ENCODE measurements around the gene CAMK1D.

CAMK1D gene

DNA sequence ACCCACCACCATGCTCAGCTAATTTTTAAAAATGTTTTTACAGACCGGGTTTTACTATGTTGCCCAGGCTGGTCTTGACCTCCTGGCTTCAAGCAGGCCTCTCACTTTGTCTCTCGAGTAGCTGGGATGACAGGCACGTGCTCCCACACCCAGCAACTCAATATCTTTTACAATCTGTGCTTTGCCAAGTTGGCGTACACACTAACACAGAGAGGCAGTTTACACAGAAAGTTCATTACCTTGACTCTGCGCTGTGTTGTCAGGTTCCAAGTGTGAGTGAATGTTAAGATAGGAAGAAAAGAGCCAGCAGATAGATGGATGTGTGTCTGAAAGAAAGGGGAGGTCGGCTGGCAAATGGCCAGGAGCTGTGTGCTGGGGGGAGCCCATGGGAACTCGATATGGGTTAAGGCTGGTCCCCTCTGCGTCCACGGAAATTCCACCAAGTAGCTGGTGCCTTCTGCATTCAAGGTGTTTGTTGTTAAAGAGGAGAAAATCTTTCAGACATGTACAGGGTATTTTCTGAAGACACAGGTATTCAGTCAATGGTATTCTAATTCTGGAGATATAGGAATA lies 299.8 kb downstream of the CAMK1D start:
- no peaks in the 10 kb centered on the region for H3K4me1 ChIP-seq (ENCODE audit: control insufficient read depth in 5 of 5, insufficient read depth in 5 of 5, low read length in 5 of 5)
- H3K4me3 ChIP-seq (ENCODE audit: low read depth in 1 of 5, low read length in 5 of 5): no peak overlapping the region
- H3K27ac ChIP-seq (ENCODE audit: low read depth, low read length): no peak overlapping the region
- no peaks in the 10 kb centered on the region for H3K27me3 ChIP-seq (ENCODE audit: control insufficient read depth in 5 of 5, insufficient read depth in 4 of 5, low read length in 5 of 5)
- H3K36me3 ChIP-seq (ENCODE audit: control insufficient read depth in 5 of 5, insufficient read depth in 5 of 5, low read length in 5 of 5): peaks cover 0 to 6% (median 0%) of the 10 kb centered on the region in 5 donors
- H3K9ac ChIP-seq (ENCODE audit: low read length in 5 of 5): no peak overlapping the region
- peaks cover 0 to 5% (median 3%) of the 10 kb centered on the region in 5 donors for H3K9me3 ChIP-seq (ENCODE audit: control insufficient read depth in 5 of 5, low read length in 5 of 5)

DNA sequence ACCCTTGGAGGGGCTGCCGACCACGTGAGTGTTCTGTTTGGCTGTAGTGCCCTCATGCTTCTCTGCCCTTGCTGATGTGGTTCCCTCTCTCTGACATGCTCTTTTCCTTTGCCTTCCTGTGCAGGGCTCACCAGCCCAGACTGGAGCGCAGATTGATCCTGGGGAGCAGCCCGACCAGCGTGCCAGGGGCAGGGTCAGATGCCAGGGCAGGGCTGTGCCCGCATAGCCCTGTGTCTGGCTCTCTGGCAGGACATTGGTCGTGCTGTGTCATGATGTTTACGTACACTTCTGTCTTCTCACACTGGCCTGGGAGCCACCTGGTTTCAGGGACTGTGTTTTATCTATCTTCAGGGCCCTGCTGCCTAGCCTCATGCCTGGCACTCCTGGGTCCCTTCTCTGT lies 300.8 kb downstream of the CAMK1D start:
- Histone ChIP-seq H3K27ac (ENCODE audit: low read depth, low read length) (no peak overlapping the region), H3K4me3 (ENCODE audit: low read depth in 1 of 5, low read length in 5 of 5) (no peak overlapping the region), H3K9me3 (ENCODE audit: control insufficient read depth in 5 of 5, low read length in 5 of 5) (peaks cover 0 to 9% (median 5%) of the 10 kb centered on the region in 5 donors), H3K4me1 (ENCODE audit: control insufficient read depth in 5 of 5, insufficient read depth in 5 of 5, low read length in 5 of 5) (no peaks in the 10 kb centered on the region), H3K9ac (ENCODE audit: low read length in 5 of 5) (no peak overlapping the region), H3K36me3 (ENCODE audit: control insufficient read depth in 5 of 5, insufficient read depth in 5 of 5, low read length in 5 of 5) (peaks cover 0 to 6% (median 0%) of the 10 kb centered on the region in 5 donors), H3K27me3 (ENCODE audit: control insufficient read depth in 5 of 5, insufficient read depth in 4 of 5, low read length in 5 of 5) (no peaks in the 10 kb centered on the region)

DNA sequence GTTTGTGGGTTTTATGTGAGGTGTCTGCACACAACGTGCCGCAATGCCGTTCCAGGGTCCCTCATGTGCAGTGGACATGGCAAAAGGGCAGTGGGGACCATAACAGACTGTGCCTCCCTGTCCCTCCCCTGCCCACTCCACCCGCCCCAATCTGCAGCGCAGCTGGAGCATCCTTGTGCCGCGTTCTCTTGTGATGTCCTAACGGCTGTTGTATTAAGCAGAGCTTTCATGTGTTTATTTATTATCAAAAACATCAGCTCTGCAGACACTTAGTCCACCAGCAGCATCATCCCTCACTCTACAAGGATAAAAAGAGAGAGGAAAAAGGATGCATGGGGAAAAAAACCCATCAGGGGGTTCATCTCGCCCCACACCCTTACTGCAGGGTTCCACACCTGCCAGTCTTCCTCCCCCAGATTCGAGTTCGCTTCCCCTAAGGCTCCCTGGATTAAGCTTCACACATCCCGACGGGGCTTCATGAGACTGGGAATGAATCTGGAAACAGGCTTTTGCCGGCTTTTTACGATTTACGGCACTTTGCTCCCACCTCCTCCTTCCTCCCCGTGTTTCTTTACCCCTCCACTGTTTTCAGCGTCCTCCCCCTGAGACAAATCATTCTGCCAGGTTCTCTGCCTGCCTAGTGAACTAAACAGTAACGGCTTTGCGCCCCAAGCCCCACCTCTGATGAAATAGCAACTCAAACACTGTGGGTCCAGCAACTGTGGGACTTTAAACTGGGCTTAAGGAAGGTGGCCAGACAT lies 301.4 kb downstream of the CAMK1D start:
- H3K4me3 ChIP-seq (ENCODE audit: low read depth in 1 of 5, low read length in 5 of 5): no peak overlapping the region
- H3K9me3 ChIP-seq (ENCODE audit: control insufficient read depth in 5 of 5, low read length in 5 of 5): peaks cover 0 to 9% (median 5%) of the 10 kb centered on the region in 5 donors
- H3K36me3 ChIP-seq (ENCODE audit: control insufficient read depth in 5 of 5, insufficient read depth in 5 of 5, low read length in 5 of 5): peaks cover 0 to 6% (median 0%) of the 10 kb centered on the region in 5 donors
- H3K27me3 ChIP-seq (ENCODE audit: control insufficient read depth in 5 of 5, insufficient read depth in 4 of 5, low read length in 5 of 5): no peaks in the 10 kb centered on the region
- no peak overlapping the region for H3K9ac ChIP-seq (ENCODE audit: low read length in 5 of 5)
- no peaks in the 10 kb centered on the region for H3K4me1 ChIP-seq (ENCODE audit: control insufficient read depth in 5 of 5, insufficient read depth in 5 of 5, low read length in 5 of 5)
- no peak overlapping the region for H3K27ac ChIP-seq (ENCODE audit: low read depth, low read length)

DNA sequence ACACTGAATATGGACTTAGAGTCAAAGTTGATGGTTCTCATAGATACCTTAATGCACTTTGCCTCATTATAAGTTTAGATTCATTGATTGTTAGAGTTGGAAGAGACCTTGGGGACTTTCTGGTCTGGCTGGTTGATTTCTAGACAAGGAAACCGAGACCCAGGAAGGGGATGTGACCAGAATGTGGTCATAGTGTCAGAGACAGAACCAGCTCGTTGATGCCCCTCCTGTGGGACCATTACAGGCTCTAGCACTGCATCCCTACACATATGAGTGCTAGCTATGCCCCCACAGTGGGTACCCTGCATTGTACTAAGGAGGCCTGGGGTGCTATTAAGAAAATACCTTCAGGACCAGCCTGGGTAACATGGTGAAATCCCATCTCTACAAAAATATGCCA lies 306.6 kb downstream of the CAMK1D start:
- H3K36me3 ChIP-seq (ENCODE audit: control insufficient read depth in 5 of 5, insufficient read depth in 5 of 5, low read length in 5 of 5): no peaks in the 10 kb centered on the region
- no peaks in the 10 kb centered on the region for H3K27me3 ChIP-seq (ENCODE audit: control insufficient read depth in 5 of 5, insufficient read depth in 4 of 5, low read length in 5 of 5)
- no peak overlapping the region for H3K27ac ChIP-seq (ENCODE audit: low read depth, low read length)
- H3K4me1 ChIP-seq (ENCODE audit: control insufficient read depth in 5 of 5, insufficient read depth in 5 of 5, low read length in 5 of 5): no peaks in the 10 kb centered on the region
- H3K4me3 ChIP-seq (ENCODE audit: low read depth in 1 of 5, low read length in 5 of 5): no peak overlapping the region
- H3K9me3 ChIP-seq (ENCODE audit: control insufficient read depth in 5 of 5, low read length in 5 of 5): peaks cover 0 to 9% (median 5%) of the 10 kb centered on the region in 5 donors
- H3K9ac ChIP-seq (ENCODE audit: low read length in 5 of 5): no peak overlapping the region

DNA sequence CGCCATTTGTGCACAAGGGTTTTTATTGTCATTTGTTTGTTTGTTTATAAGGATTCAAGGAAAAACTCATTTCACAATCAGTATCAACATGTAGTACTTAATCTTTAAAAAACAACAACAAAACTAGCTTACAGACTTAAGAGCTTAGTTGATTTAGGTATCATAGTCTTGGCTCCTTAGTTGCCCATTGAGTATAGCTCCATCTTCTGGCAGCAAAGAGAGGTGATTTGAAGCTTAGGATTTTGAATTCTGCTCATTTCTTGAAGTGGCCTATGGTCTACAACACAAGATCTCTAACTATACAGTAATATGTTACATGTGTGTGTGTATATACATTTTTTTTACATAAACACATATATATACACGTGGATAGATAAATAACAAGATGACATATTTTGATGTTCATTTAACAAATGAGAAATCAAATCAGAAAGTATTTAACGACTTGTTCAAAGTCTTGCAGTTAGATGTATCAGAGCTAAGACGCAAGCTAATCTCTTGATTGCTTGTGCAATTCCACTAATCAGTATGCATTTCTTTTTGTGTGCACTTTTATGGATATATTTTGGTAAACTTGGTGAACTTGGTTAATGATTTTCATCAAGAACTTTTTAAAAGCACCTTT lies 307.3 kb downstream of the CAMK1D start:
- Histone ChIP-seq H3K27me3 (ENCODE audit: control insufficient read depth in 5 of 5, insufficient read depth in 4 of 5, low read length in 5 of 5) (no peaks in the 10 kb centered on the region), H3K4me1 (ENCODE audit: control insufficient read depth in 5 of 5, insufficient read depth in 5 of 5, low read length in 5 of 5) (no peaks in the 10 kb centered on the region), H3K36me3 (ENCODE audit: control insufficient read depth in 5 of 5, insufficient read depth in 5 of 5, low read length in 5 of 5) (no peaks in the 10 kb centered on the region), H3K27ac (ENCODE audit: low read depth, low read length) (no peak overlapping the region), H3K9ac (ENCODE audit: low read length in 5 of 5) (no peak overlapping the region), H3K4me3 (ENCODE audit: low read depth in 1 of 5, low read length in 5 of 5) (no peak overlapping the region), H3K9me3 (ENCODE audit: control insufficient read depth in 5 of 5, low read length in 5 of 5) (peaks cover 0 to 9% (median 5%) of the 10 kb centered on the region in 5 donors)

DNA sequence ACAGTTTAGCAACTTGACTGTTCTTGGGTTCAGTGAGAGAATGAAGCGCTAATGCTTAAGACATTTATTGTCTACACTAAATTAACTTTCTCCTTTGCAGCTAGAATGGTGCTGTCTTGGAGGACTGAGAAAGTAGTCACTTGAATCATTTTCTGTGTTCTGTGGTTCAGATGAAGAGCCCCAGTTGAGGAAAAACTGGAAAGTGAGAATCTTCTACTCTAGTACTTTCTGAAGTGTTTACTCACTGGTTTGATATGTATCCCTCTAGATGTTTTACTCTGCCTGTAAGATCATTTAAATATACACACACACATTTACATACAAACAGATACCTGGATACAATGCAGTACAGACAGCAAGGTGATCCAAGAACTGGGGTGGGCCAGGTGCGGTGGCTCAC lies 308.1 kb downstream of the CAMK1D start:
- Histone ChIP-seq H3K27me3 (ENCODE audit: control insufficient read depth in 5 of 5, insufficient read depth in 4 of 5, low read length in 5 of 5) (no peaks in the 10 kb centered on the region), H3K36me3 (ENCODE audit: control insufficient read depth in 5 of 5, insufficient read depth in 5 of 5, low read length in 5 of 5) (no peaks in the 10 kb centered on the region), H3K27ac (ENCODE audit: low read depth, low read length) (no peak overlapping the region), H3K9ac (ENCODE audit: low read length in 5 of 5) (no peak overlapping the region), H3K4me3 (ENCODE audit: low read depth in 1 of 5, low read length in 5 of 5) (no peak overlapping the region), H3K4me1 (ENCODE audit: control insufficient read depth in 5 of 5, insufficient read depth in 5 of 5, low read length in 5 of 5) (no peaks in the 10 kb centered on the region), H3K9me3 (ENCODE audit: control insufficient read depth in 5 of 5, low read length in 5 of 5) (peaks cover 0 to 9% (median 5%) of the 10 kb centered on the region in 5 donors)

DNA sequence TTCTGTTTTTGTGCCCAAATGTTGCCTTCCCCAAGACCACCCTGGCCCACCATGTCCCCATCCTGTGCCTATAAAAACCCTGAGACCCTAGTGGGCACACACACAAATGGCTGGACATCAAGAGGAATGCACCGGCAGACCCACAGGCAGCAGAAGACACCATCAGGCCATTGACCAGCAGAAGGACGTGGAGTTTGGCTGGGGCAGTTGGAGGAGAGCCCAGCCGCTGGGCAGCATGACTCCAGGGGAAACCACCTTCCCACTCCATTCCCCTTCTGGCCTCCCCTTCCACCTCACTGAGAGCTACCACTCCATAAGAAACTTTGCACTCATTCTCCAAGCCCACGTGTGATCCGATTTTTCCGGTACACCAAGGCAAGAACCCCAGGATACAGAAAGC lies 309.2 kb downstream of the CAMK1D start:
- H3K9me3 ChIP-seq (ENCODE audit: control insufficient read depth in 5 of 5, low read length in 5 of 5): peaks cover 0 to 9% (median 5%) of the 10 kb centered on the region in 5 donors
- no peaks in the 10 kb centered on the region for H3K4me1 ChIP-seq (ENCODE audit: control insufficient read depth in 5 of 5, insufficient read depth in 5 of 5, low read length in 5 of 5)
- no peak overlapping the region for H3K4me3 ChIP-seq (ENCODE audit: low read depth in 1 of 5, low read length in 5 of 5)
- no peaks in the 10 kb centered on the region for H3K27me3 ChIP-seq (ENCODE audit: control insufficient read depth in 5 of 5, insufficient read depth in 4 of 5, low read length in 5 of 5)
- no peaks in the 10 kb centered on the region for H3K36me3 ChIP-seq (ENCODE audit: control insufficient read depth in 5 of 5, insufficient read depth in 5 of 5, low read length in 5 of 5)
- H3K27ac ChIP-seq (ENCODE audit: low read depth, low read length): no peak overlapping the region
- H3K9ac ChIP-seq (ENCODE audit: low read length in 5 of 5): no peak overlapping the region

DNA sequence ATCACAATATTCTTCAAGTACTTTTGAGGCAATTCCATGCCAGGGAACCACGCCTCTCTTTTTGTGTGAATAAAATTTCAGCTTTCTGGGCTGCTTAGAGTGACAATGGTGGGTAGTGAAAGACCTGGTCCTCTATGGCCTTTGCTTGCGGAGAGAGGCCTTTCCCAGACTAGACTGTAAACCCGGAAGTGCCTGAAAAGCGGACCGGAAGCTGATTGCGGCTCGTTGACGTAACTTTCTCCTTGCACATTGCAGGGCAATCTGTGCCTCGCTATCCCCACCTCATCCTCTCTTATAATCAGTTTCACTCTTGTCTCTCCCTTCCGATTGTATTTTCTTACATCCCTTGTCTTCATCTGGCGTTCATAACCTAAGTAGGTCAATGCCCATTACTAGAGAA lies 310.4 kb downstream of the CAMK1D start:
- H3K36me3 ChIP-seq (ENCODE audit: control insufficient read depth in 5 of 5, insufficient read depth in 5 of 5, low read length in 5 of 5): no peaks in the 10 kb centered on the region
- H3K27ac ChIP-seq (ENCODE audit: low read depth, low read length): no peak overlapping the region
- no peaks in the 10 kb centered on the region for H3K4me1 ChIP-seq (ENCODE audit: control insufficient read depth in 5 of 5, insufficient read depth in 5 of 5, low read length in 5 of 5)
- peaks cover 0 to under 1% (median 0%) of the 10 kb centered on the region in 5 donors for H3K9me3 ChIP-seq (ENCODE audit: control insufficient read depth in 5 of 5, low read length in 5 of 5)
- no peak overlapping the region for H3K9ac ChIP-seq (ENCODE audit: low read length in 5 of 5)
- no peaks in the 10 kb centered on the region for H3K27me3 ChIP-seq (ENCODE audit: control insufficient read depth in 5 of 5, insufficient read depth in 4 of 5, low read length in 5 of 5)
- H3K4me3 ChIP-seq (ENCODE audit: low read depth in 1 of 5, low read length in 5 of 5): no peak overlapping the region

DNA sequence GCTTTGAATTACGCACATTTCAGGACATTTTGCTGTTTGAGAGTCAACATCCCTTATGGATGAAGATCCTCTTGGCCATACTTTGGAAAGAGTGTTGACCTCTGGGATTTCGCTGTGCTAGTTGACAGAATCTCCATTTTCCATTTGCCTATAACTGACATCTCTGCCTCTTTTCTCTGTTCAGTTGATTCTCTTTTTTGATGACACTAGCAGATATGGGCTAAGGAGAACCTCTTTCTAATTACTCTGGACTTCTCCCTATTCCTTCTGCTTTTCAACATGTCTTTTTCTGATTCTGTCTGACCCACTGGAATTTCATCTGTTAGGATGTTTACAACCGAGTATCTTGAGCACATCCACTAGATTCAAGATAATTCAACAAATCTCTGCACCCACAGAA lies 311.5 kb downstream of the CAMK1D start:
- no peak overlapping the region for H3K9ac ChIP-seq (ENCODE audit: low read length in 5 of 5)
- H3K9me3 ChIP-seq (ENCODE audit: control insufficient read depth in 5 of 5, low read length in 5 of 5): no peaks in the 10 kb centered on the region
- no peak overlapping the region for H3K4me3 ChIP-seq (ENCODE audit: low read depth in 1 of 5, low read length in 5 of 5)
- H3K4me1 ChIP-seq (ENCODE audit: control insufficient read depth in 5 of 5, insufficient read depth in 5 of 5, low read length in 5 of 5): peaks cover 0 to 3% (median 0%) of the 10 kb centered on the region in 5 donors
- no peak overlapping the region for H3K27ac ChIP-seq (ENCODE audit: low read depth, low read length)
- H3K36me3 ChIP-seq (ENCODE audit: control insufficient read depth in 5 of 5, insufficient read depth in 5 of 5, low read length in 5 of 5): no peaks in the 10 kb centered on the region
- no peaks in the 10 kb centered on the region for H3K27me3 ChIP-seq (ENCODE audit: control insufficient read depth in 5 of 5, insufficient read depth in 4 of 5, low read length in 5 of 5)

DNA sequence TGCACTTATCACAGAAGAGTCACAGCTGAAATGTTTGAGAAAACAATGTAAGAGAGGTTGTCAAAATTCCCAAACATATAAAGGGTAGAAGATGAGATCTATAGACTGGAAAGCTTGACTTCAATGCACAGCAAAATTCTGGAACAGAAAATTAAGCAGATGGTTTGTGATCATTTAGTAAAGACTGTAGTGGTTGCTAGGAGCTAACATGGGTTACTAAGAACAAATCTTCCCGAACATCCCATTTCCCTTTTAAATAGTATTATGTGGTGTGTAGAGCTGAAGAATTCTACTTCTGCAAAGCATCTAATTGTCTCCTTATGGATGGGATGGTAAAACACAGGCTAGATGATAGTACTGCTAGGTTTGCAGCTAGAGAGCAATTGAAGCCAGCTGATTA lies 312.3 kb downstream of the CAMK1D start:
- Histone ChIP-seq H3K4me1 (ENCODE audit: control insufficient read depth in 5 of 5, insufficient read depth in 5 of 5, low read length in 5 of 5) (peaks cover 0 to 3% (median 0%) of the 10 kb centered on the region in 5 donors), H3K9me3 (ENCODE audit: control insufficient read depth in 5 of 5, low read length in 5 of 5) (no peaks in the 10 kb centered on the region), H3K27ac (ENCODE audit: low read depth, low read length) (no peak overlapping the region), H3K36me3 (ENCODE audit: control insufficient read depth in 5 of 5, insufficient read depth in 5 of 5, low read length in 5 of 5) (peaks cover 0 to under 1% (median 0%) of the 10 kb centered on the region in 5 donors), H3K9ac (ENCODE audit: low read length in 5 of 5) (no peak overlapping the region), H3K4me3 (ENCODE audit: low read depth in 1 of 5, low read length in 5 of 5) (no peak overlapping the region), H3K27me3 (ENCODE audit: control insufficient read depth in 5 of 5, insufficient read depth in 4 of 5, low read length in 5 of 5) (no peaks in the 10 kb centered on the region)

Data from subcutaneous abdominal adipose tissue (tissue), 5 donors.